ENCODE results near the gene KCTD14.

DNA sequence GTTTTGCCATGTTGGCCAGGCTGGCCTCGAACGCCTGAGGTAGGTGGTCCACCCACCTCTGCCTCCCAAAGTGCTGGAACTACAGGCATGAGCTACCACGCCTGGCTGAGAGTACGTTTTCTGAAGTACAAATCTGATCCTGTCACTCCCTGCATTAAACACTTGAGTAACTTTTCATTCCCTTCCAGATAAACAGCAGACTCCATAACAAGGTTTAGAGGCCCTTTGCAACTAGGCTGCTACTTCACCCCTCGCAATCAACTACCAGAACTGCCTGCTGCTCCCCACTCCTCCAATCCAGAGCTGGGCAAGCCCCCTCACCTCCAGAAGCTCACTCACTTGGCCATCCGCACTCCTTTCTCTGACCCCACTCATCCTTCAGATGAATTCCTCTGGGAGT, 1.5 kb downstream of the KCTD14 start:
- TF ChIP-seq, protein P1, sequence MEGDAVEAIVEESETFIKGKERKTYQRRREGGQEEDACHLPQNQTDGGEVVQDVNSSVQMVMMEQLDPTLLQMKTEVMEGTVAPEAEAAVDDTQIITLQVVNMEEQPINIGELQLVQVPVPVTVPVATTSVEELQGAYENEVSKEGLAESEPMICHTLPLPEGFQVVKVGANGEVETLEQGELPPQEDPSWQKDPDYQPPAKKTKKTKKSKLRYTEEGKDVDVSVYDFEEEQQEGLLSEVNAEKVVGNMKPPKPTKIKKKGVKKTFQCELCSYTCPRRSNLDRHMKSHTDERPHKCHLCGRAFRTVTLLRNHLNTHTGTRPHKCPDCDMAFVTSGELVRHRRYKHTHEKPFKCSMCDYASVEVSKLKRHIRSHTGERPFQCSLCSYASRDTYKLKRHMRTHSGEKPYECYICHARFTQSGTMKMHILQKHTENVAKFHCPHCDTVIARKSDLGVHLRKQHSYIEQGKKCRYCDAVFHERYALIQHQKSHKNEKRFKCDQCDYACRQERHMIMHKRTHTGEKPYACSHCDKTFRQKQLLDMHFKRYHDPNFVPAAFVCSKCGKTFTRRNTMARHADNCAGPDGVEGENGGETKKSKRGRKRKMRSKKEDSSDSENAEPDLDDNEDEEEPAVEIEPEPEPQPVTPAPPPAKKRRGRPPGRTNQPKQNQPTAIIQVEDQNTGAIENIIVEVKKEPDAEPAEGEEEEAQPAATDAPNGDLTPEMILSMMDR (IDR thresholded peaks at IDR 0.05): no peak
- no peak for TF ChIP-seq POLR2A (IDR thresholded peaks at IDR 0.05)

All from ovary (tissue), 3 donors.